Left ventricle myocardium inferior (tissue), 1 donor: ENCODE measurements around the gene ATP1A1. TPM values are rescaled to one million over a fixed set of nuclear protein-coding genes. Genes with fewer than 3 reads are reported as not detected.

Experiments
- DNase-seq: peaks from one replicate; pipeline ENCODE4 v3.0.0-alpha.2; 2020
- H3K27ac ChIP-seq: fragments of 200-600 bp; replicated peaks from 2 replicates; pipeline ENCODE4 v1.8.0; 2021
- H3K27me3 ChIP-seq: fragments of 200-600 bp; 2 replicates; pipeline ENCODE4 v1.8.0; 2021; ENCODE audit warnings: low read depth
- H3K36me3 ChIP-seq: fragments of 200-600 bp; 2 replicates; pipeline ENCODE4 v1.8.0; 2021
- H3K4me1 ChIP-seq: fragments of 200-600 bp; 2 replicates; pipeline ENCODE4 v1.8.0; 2021
- H3K4me3 ChIP-seq: fragments of 200-600 bp; 2 replicates; pipeline ENCODE4 v1.8.0; 2021; ENCODE audit warnings: mild to moderate bottlenecking, moderate library complexity
- H3K9me3 ChIP-seq: fragments of 200-600 bp; replicated peaks from 2 replicates; pipeline ENCODE4 v1.8.0; 2021
- intact Hi-C: fragments of 100-400 bp; cut with micrococcal nuclease; formaldehyde crosslinking; loops from one replicate; pipeline ENCODE4 v1.11.0; 2022
- long read RNA-seq: library from polyadenylated mRNA; unstranded; transcript quantifications from one replicate; pipeline ENCODE4 v2.0.0, GENCODE V29; 2021
- total RNA-seq: library from RNA; stranded (reverse); fragmentation: NEBNext Ultra II Directional; extraction: Animal tissue kit (Norgen Biotek cat#: 25700); gene quantifications from one replicate; pipeline ENCODE4 v1.2.1, GENCODE V29; 2021
- TF ChIP-seq, protein P1 (sequence below): fragments of 200-600 bp; IDR thresholded peaks from 2 replicates; pipeline ENCODE4 v1.8.0; 2021; ENCODE audit warnings: antibody characterized with exemption, mild to moderate bottlenecking, borderline replicate concordance
- donor health status: DM: no; HTN: yes; CAD: no; lungs with severe emphysema.

The ATP1A1 gene
- total RNA-seq = 230 TPM
- long read RNA-seq, transcript ATP1A1-201 (23 exons, 3,654 nt) = major isoform, 225 of 281 reads
- long read RNA-seq, partial matches to known transcripts = 43 of 281 reads
- long read RNA-seq, other reads (novel, unspliced or antisense) = 10 of 281 reads

- peak within 1 kb of the TSS; percentile 96 for H3K4me3 ChIP-seq
- H3K9me3 ChIP-seq = no peaks in the 10 kb centered on the region
- intact Hi-C loops = no loop called here
- H3K27ac ChIP-seq = peak within 1 kb of the TSS; percentile 98
- no peaks in the 10 kb centered on the region for H3K27me3 ChIP-seq
- peaks cover 60% of the 10 kb centered on the region for H3K4me1 ChIP-seq
- TF ChIP-seq, protein P1, sequence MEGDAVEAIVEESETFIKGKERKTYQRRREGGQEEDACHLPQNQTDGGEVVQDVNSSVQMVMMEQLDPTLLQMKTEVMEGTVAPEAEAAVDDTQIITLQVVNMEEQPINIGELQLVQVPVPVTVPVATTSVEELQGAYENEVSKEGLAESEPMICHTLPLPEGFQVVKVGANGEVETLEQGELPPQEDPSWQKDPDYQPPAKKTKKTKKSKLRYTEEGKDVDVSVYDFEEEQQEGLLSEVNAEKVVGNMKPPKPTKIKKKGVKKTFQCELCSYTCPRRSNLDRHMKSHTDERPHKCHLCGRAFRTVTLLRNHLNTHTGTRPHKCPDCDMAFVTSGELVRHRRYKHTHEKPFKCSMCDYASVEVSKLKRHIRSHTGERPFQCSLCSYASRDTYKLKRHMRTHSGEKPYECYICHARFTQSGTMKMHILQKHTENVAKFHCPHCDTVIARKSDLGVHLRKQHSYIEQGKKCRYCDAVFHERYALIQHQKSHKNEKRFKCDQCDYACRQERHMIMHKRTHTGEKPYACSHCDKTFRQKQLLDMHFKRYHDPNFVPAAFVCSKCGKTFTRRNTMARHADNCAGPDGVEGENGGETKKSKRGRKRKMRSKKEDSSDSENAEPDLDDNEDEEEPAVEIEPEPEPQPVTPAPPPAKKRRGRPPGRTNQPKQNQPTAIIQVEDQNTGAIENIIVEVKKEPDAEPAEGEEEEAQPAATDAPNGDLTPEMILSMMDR = peak; percentile 41
- H3K36me3 ChIP-seq = no peaks in the 10 kb centered on the region
- peak; percentile 98 for DNase-seq
Measured at GRCh38 chr1:116372651-116373430, at the start of gene ATP1A1. ATP1A1 (plus strand) TSS chr1:116373244; CDS start chr1:116373512, 268 bp downstream.

- Histone ChIP-seq H3K4me3 (no peak overlapping the region), H3K36me3 (no peaks in the 10 kb centered on the region)
- intact Hi-C loops = no loop called here
Measured at GRCh38 chr1:116323491-116323890, 49.6 kb upstream of the ATP1A1 start.

DNA sequence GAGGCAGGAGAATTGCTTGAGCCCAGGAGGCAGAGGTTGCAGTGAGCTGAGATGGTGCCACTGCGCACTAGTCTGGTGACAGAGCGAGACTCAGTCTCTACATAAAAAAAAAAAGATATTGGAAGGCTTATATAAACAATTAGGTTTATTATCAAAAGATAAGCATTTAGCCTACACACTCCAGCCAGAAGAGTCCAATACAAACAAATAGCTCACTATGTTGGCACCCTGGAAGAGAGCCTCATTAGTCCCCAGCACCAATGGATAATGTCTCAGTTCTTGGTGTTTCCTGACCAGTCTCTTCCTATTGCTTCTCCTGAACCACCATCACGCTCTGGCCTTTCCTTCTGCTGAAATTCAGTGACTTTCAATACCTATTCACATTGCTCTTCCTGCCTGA is 48.6 kb upstream of the ATP1A1 start:
- intact Hi-C loops = no loop called here
- Histone ChIP-seq H3K36me3 (no peaks in the 10 kb centered on the region), H3K4me1 (no peaks in the 10 kb centered on the region), H3K27me3 (no peaks in the 10 kb centered on the region), H3K9me3 (no peaks in the 10 kb centered on the region), H3K27ac (no peak overlapping the region), H3K4me3 (no peak overlapping the region)
- TF ChIP-seq, protein P1 = no peak
- DNase-seq = no peak

More at GRCh38 chr1:116323491-116323890, 49.6 kb upstream of the ATP1A1 start:
- no peaks in the 10 kb centered on the region for H3K9me3 ChIP-seq
- H3K4me1 ChIP-seq = no peaks in the 10 kb centered on the region
- no peak overlapping the region for H3K27ac ChIP-seq
- H3K27me3 ChIP-seq = no peaks in the 10 kb centered on the region
- DNase-seq = no peak
- TF ChIP-seq, protein P1 = no peak

GRCh38 chr1:116325104-116325503 is 47.9 kb upstream of the ATP1A1 start:
- Histone ChIP-seq H3K36me3 (no peaks in the 10 kb centered on the region), H3K27me3 (no peaks in the 10 kb centered on the region), H3K27ac (no peak overlapping the region), H3K4me3 (no peak overlapping the region), H3K9me3 (no peaks in the 10 kb centered on the region), H3K4me1 (no peaks in the 10 kb centered on the region)
- intact Hi-C loops = no loop called here
- DNase-seq = no peak
- TF ChIP-seq, protein P1 = no peak

DNA sequence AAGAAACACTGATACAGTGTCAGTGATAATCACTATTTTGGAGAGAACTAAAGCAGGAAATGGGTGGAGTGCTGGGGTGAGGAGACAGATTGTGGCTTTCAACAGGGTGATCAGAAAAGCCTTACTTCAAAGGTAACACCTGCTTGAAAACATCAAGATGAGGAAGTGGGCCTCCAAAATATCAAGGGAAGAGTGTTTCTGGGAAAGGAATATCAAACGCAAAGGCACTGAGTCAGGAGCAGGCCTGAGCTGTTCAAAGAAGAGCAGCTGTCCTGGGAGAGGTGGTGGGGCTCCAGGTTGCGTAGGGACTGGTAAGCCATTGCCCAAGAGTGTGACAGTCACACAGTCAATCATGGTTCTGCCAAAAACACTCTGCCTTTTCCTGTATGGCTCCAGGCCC is 47.1 kb upstream of the ATP1A1 start:
- DNase-seq = no peak
- H3K27ac ChIP-seq = no peak overlapping the region
- no peaks in the 10 kb centered on the region for H3K4me1 ChIP-seq
- no peaks in the 10 kb centered on the region for H3K36me3 ChIP-seq
- H3K4me3 ChIP-seq = no peak overlapping the region
- H3K27me3 ChIP-seq = no peaks in the 10 kb centered on the region
- H3K9me3 ChIP-seq = no peaks in the 10 kb centered on the region
- intact Hi-C loops = no loop called here
- TF ChIP-seq, protein P1 = no peak
